Activated T-cell treated with anti-CD3 and anti-CD28 coated beads for 48 hours (primary cell): ENCODE measurements around the gene DTWD1.
A peak's percentile ranks its signal among the peaks of the same experiment; 100 is the strongest.
"Not testable (repeated sequence)": the region's sequence is repeated elsewhere in the genome, so short reads cannot be mapped to it uniquely, and the experiment has no call there.

Experiments
- DNase-seq: peaks from one replicate; pipeline ENCODE4 v3.0.0-alpha.2; 2020; ENCODE audit warnings: low read depth

DTWD1 gene

GRCh38 chr15:49620658-49621368 is at the start of gene DTWD1, which contains the start of gene FAM227B:
TSS of gene DTWD1 (plus strand) at chr15:49621048. CDS start at chr15:49625168, 4,120 bp downstream.
TSS of gene FAM227B (minus strand) at chr15:49620818. CDS start at chr15:49615171, 5,647 bp downstream.
- DNase-seq, result peak; percentile 89

DNA sequence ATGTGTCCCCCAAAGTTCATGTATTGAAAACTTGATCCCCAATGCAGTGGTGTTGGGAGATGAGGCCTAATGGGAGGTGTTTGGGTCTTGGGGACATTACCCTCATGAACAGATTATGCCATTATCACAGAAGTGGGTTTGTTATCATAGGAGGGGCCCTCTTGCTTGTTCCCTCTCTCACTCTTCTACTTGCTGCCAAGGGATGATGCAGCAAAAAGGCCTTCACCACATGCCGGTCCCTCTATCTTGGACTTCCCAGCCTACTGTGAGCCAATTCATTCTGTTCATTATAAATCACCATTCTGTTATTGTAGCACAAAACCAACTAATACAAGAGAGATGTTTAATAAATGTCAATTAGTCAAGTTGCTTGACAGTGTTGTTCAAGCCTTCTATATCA is 47.4 kb upstream of the DTWD1 start:
- DNase-seq, result no peak

DNA sequence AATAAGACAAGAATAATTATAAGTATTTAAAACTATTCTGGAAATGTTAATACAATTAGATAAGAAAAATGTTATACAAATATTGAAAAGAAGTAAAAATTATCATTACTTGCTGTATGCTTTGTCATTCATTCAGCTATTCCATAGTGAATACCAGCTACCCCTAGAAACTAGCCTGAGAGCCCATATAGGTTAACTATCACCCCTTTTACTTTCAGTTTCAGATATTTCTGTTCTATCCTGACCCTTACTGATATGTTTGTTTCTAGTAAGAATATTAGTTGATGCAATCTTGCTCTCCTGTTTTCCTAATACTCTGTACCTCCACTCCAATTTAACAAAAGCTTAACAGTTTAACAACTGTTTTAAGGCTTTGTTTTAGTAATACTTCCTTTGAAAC is 31.8 kb upstream of the DTWD1 start:
- DNase-seq, result no peak

DNA sequence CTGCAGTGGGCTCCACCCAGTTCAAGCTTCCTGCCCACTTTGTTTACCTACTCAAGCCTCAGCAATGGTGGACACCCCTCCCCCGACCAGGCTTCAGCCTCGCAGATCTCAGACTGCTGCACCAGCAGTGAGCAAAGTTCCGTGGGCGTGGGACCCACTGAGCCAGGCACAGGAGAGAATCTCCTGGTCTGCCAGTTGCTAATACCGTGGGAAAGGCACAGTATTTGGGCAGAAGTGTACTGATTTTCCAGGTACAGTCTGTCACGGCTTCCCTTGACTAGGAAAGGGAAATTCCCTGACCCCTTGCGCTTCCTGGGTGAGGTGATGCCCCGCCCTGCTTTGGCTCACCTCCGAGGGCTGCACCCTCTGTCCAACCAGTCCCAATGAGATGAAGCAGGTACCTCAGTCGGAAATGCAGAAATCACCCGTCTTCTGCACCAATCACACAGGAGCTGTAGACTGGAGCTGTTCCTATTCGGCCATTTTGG is 28.0 kb upstream of the DTWD1 start:
- DNase-seq, result not testable (repeated sequence)

- no peak for DNase-seq
These were observed 16.0 kb upstream of the DTWD1 start for GRCh38 chr15:49604625-49605409.

- DNase-seq, result no peak
These were observed 15.3 kb upstream of the DTWD1 start for GRCh38 chr15:49605588-49605987.

- no peak for DNase-seq
These were observed 14.3 kb upstream of the DTWD1 start for GRCh38 chr15:49606594-49606993.

GRCh38 chr15:49610157-49610918 is 10.5 kb upstream of the DTWD1 start:
- DNase-seq, result no peak

DNA sequence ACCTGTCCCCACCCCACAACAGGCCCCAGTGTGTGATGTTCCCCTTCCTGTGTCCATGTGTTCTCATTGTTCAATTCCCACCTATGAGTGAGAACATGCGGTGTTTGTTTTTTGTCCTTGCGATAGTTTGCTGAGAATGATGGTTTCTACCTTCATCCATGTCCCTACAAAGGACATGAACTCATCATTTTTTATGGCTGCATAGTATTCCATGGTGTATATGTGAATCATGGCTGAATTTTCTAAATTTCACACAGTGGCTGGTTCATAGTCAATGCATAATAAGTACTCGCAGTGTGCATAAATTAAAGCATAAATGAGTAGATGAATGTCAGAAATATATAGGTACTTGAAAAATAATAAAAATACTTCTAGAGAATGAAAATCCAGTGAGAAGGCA is 8.6 kb upstream of the DTWD1 start:
- DNase-seq, result not testable (repeated sequence)

- no peak for DNase-seq
These were observed 1.6 kb upstream of the DTWD1 start for GRCh38 chr15:49619226-49619625.

- DNase-seq, result no peak
These were observed 649 bp upstream of the DTWD1 start for GRCh38 chr15:49620199-49620598.

- no peak for DNase-seq
These were observed 558 bp downstream of the DTWD1 start for GRCh38 chr15:49621401-49621811.

GRCh38 chr15:49621887-49622286 is 1.0 kb downstream of the DTWD1 start:
- no peak for DNase-seq

- no peak for DNase-seq
These were observed 1.7 kb downstream of the DTWD1 start for GRCh38 chr15:49622561-49622960.

DNA sequence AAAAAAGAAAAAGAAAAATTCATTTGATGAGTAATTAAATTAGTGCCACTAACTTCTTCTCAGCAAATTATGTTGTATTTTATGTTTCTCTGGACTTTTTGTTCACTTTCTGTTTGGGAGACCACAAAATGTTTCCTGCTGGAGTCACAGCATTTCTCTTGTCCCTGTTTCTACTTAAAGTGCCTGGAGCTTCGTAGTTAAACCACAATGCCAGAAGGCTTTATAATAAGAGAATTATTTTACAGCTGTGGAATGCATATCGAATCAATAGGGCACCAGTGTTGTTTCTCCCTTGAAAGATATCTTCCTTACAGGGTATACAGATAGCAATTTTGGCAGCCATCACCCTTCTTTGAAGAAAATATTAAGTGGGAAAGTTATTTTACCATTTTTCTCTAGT is 3.2 kb downstream of the DTWD1 start:
- DNase-seq, result no peak

DNA sequence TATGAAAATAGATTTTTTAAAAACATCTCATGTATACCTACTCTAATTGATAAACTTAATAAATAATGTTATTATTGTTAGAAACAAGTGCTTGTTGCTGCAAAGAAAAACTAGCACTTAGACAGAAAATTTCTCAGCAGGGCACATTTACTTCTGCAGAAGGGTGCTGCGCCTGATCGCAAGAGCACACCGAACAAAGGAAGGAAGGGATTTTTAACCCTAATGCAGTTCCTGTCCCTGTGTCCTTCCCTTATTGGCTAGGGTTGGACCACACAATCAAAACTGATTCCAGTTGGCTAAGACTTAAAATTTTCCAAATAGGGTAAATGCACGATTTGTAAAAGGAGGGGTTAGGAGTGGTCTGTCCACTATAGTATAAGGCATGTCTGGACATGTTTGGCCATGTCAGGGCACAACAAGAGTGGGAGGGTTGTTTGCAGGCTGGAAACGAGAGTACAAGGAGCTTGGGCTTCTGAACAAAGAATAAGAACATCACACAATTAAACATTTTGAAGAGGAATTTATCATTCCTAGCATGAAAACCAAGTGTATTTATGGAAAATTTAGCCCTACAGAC is 4.7 kb downstream of the DTWD1 start:
- no peak for DNase-seq

- DNase-seq, result no peak
These were observed 6.6 kb downstream of the DTWD1 start for GRCh38 chr15:49627407-49627877.

- no peak for DNase-seq
These were observed 7.5 kb downstream of the DTWD1 start for GRCh38 chr15:49628379-49628778.

DNA sequence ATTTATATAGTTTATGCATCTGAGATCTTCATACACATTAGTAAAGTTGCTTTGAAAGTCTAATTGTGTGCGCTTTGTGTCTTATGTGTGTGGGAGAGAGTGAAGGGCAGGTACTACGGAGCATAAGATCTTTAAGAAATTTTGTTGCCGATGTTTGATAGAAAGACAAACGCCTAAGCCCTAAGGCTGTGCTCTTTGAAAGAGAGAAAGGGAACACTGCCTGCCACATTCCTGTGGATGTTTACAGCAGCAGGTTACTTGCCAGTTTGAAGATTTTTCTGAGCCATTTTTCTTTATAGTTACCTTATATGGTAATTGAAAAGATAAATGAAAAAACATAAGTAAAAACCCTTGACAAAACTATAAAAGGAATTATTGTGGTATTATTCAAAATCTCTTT is 17.0 kb downstream of the DTWD1 start:
- DNase-seq, result no peak

DNA sequence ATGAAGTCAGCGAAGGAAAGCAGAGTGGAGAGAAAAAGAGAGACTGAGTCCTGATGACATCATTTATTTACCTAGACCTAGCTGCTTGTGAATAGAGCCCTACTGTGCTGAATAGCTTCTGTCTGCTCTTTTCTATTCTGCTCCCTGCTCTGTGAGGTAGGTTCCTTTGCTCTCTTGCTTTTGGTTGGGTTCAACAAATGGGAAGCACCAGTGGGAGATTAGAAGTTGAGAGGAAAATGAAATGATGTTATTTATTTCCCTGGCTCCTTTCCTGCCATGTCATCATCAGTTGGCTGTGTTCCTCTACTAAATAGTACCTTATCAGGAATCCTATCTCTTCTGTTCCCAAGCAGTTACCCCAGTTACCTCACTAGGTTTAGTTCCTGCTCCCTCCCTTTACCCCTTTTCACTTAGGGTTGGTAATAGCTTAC is 23.5 kb downstream of the DTWD1 start:
- no peak for DNase-seq

DNA sequence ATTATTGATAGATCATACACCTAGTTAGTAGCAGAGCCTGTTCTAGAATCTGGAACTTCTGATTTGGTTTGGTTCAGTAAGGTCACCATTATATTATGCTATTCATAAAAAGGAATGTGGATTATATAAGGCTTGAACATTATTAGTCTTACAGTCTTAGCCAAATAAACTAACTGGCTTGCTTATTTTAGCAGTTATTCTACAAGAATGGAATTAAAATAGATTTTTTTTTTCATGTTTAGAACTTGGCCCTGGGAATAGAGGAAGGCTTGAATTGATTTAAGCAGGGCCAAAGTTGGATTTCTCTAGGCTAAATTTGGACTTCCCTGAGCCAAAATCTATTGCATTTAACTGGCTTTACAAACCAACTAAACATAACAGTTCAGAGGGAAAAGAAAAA is 24.4 kb downstream of the DTWD1 start:
- DNase-seq, result no peak

DNA sequence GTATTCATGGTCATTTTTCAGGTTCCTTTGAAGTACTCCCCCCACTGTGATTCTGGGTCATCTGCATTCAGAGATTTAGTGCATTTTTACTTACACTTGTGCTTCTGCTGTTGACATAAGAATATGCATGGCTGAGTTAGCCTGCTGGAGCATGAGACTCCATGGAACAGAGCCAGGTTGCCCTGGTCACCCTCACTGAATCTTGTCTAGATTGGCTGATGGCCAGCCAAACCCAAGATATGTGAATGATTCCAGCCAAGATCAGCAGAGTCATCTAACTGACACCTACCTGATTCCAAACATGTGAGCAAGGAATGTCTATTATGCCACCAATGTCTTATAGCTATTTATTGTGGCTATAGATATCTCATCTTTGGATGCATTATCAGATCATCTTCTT is 25.1 kb downstream of the DTWD1 start:
- no peak for DNase-seq
